ENCODE measurements around the gene OR6J1.
"Not testable (repeated sequence)": the region's sequence is repeated elsewhere in the genome, so short reads cannot be mapped to it uniquely, and the experiment has no call there.

The OR6J1 gene

GRCh38 chr14:22644305-22644635, at the start of gene OR6J1:
TSS of gene OR6J1 (minus strand) at chr14:22644352. CDS start at chr14:22634811, 9,541 bp downstream.
- no peak for DNase-seq

- DNase-seq = no peak
These were observed 48.0 kb upstream of the OR6J1 start for GRCh38 chr14:22692194-22692593.

DNA sequence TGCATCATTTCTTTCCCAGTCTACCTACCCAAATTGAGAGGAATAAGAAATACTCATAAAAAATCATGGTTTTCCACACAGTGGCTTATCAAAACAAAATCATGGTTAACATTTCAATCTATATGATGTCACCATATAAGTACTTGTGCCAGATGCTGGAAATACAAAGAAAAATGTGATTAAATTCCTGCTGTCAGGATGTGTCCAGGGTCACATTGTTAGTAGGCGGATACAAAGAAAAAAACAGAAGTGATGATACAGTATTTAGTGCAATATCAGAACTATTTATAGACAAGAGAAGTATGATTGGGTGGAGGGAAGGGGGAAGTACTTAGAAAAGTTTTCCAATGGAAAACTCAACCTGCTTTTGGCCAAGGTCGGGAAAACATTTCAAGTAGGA, 47.0 kb upstream of the OR6J1 start:
- DNase-seq = no peak

GRCh38 chr14:22689199-22689598, 45.0 kb upstream of the OR6J1 start:
- no peak for DNase-seq

DNA sequence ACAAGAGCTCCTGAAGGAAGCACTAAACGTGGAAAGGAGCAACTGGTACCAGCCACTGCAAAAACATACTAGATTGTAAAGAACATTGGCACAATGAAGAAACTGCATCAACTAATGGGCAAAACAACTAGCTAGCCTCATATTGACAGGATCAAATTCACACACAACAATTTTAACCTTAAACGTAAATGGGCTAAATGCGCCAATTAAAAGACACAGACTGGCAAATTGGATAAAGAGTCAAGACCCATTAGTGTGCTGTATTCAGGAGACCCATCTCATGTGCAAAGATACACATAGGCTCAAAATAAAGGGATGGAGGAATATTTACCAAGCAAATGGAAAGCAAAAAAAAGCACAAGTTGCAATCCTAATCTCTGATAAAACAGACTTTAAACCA, 43.8 kb upstream of the OR6J1 start:
- DNase-seq = not testable (repeated sequence)

GRCh38 chr14:22686176-22686611, 42.0 kb upstream of the OR6J1 start:
- not testable (repeated sequence) for DNase-seq

- no peak for DNase-seq
These were observed 41.3 kb upstream of the OR6J1 start for GRCh38 chr14:22685467-22685866.

DNA sequence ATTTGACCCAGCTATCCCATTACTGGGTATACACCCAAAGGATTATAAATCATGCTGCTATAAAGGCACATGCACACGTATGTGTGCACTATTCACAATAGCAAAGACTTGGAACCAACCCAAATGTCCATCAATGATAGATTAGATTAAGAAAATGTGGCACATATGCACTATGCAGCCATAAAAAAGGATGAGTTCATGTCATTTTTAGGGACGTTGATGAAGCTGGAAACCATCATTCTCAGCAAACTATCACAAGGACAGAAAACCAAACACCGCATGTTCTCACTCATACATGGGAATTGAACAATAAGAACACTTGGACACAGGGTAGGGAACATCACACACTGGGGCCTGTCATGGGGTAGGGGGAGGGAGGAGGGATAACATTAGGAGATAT, 39.3 kb upstream of the OR6J1 start:
- DNase-seq = not testable (repeated sequence)

- no peak for DNase-seq
These were observed 34.1 kb upstream of the OR6J1 start for GRCh38 chr14:22678221-22678620.

DNA sequence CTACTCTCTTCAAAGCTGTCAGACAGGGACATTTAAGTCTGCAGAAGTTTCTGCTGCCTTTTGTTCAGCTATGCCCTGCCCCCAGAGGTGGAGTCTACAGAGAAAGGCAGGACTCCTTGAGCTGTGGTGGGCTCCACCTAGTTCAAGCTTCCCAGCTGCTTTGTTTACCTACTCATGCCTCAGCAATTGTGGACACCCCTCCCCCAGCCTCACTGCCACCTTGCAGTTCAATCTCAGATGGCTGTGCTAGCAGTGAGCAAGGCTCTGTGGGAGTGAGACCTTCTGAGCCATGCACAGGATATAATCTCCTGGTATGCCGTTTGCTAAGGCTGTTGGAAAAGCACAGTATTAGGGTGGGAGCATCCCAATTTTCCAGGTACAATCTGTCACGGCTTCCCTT, 33.4 kb upstream of the OR6J1 start:
- DNase-seq = not testable (repeated sequence)

DNA sequence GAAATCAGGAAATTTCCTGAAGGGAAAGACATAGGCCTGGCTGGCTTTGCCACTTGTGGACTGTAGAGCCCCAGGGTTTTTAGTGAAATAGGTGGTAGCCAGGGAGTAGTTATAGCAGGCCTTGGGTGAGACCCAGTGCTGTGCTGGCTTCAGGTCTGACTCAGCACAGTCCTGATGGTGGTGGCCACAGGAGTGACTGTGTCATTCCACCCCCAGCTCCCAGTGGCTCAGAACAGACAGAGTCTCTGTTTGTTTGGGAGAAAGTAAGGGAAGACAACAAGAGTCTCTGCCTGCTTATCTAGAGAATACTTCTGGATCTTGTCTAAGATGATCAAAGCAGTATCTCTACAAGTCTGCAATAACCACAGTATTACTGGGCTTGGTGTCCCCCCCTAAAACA, 27.5 kb upstream of the OR6J1 start:
- DNase-seq = no peak

GRCh38 chr14:22668863-22669262, 24.7 kb upstream of the OR6J1 start:
- DNase-seq = no peak

DNA sequence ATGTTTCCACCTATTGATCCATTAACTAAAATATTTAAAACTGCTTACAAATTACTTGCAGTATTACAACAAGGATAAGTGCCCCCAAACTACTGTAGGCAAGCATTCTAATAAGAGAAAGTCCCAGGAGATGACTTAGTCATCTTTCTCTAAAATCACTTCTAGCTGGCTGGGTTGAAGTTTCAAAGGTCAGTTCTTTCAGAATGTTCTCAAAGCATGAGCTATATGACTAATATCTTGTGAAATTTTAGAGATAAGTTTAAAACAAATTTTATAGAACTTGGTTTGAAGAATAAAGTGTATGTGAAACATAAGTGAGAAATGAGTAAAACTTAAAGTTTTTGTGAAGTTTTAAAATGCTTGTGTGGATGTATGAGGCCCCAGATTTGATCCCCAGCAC, 24.3 kb upstream of the OR6J1 start:
- DNase-seq = no peak

GRCh38 chr14:22667881-22668280, 23.7 kb upstream of the OR6J1 start:
- DNase-seq = no peak

DNA sequence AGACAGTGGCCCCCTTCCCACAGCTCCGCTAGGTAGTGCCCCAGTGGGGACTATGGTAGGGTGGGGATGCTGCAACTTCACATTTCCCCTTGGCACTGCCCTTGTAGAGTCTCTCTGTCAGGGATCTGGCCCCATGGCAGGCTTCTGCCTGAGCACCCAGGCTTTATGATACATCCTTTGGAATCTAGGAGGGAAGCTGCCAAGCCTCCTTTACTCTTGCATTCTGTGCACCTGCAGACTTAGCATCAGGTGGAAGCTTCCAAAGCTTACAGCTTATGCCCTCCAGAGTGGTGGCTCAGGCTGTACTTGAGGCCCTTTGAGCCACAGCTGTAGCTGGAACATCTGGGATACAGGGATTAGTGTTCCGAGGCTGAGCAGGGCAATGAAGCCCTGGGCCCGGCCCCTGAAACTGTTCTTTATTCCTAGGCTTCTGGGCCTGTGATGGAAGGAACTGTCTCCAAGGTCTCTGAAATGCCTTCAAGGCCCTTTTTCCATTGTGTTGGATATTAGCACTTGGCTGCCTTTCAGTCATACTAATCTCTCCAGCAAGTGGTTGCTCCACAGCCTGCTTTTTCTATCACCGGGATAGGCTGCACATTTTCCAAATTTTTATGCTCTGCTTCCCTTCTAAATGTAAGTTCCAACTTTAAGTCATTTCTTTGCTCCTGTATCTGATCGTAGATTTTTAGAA, 22.2 kb upstream of the OR6J1 start:
- no peak for DNase-seq

- DNase-seq = no peak
These were observed 20.1 kb upstream of the OR6J1 start for GRCh38 chr14:22664261-22664660.

DNA sequence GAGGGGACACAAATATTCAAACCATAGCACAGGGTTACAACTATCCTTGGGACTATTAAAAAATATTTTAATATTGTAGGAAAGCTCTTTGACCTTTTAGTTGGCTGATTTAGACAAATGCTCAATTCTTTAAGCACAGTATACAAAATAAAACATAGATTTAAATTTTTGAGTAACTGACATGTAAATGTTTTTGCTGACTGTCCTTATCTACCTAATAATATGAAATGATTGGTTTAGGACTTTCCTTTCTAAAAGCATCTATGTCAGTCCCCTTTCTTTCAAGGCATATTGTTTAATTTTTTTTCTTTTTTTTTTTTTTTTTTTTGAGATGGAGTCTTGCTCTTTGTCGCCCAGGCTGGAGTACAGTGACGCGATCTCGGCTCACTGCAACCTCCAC, 16.5 kb upstream of the OR6J1 start:
- DNase-seq = no peak

DNA sequence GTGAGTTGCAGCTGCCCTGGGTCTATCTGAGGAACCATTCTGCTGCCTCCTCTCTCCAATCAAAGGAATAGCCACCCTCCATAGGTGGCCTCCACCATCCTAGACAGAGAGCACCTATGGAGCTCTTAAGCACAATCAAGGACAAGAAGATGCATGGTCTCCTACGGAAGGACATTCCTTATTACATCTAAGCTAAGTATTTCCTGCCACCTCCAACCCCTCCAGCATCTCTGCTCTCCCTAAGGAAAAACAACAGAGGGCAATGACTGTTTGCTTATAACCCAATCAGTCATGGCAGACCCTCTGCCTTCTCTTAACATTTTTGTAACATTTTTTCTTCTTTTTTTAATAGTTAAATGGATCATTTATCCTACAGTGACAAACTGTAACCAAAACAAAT, 14.8 kb upstream of the OR6J1 start:
- no peak for DNase-seq

DNA sequence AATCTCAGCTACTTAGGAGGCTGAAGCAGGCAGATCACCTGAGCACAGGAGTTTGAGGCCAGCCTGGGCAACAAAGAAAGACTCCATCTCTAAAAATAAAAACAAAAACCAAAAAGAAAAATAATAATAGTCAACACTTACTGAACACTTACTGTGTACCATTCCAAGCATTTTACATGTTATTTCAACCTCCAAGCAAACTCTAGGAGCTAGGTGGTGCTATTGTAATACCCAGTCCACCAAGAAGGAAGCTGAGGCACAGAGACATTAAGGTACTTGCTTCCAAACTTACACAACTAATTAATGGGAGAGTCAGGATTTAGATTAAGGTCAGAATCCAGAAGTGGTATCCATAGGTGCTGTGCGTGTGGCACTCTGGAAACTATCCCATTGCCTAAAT, 13.7 kb upstream of the OR6J1 start:
- DNase-seq = no peak

GRCh38 chr14:22656945-22657731, 13.0 kb upstream of the OR6J1 start:
- no peak for DNase-seq

GRCh38 chr14:22656226-22656625, 12.1 kb upstream of the OR6J1 start:
- no peak for DNase-seq

DNA sequence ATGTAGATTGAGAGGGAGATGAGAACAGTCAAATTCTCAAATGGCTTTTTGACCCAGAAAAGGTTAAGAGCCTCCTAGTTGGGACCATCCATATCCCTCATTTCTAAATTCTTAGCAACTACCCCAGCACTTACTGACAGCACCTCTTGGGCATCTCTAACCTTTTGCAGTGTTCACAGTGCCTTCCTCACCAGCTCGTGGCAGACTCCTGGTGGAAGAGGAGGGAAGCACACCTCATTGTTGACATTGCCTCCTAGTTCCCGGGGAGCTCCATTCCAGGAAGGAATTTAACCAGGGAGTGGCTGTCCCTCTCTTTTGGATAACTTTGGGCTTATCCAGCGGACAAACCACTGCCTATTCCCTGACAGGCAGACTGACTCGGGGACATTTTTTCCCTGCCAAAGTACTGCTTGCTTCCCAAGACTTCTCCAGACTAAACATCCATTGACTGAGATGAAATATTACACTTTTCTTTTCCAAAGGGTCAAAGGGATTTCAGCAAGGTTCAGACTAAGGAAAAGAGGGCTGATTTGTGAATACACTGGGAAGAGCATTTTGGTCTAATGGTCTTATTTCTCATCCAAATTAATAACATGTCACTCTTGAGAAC, 9.0 kb upstream of the OR6J1 start:
- peak in 1 of 2 donors; percentile 25 for DNase-seq

GRCh38 chr14:22651586-22651985, 7.4 kb upstream of the OR6J1 start:
- no peak for DNase-seq

DNA sequence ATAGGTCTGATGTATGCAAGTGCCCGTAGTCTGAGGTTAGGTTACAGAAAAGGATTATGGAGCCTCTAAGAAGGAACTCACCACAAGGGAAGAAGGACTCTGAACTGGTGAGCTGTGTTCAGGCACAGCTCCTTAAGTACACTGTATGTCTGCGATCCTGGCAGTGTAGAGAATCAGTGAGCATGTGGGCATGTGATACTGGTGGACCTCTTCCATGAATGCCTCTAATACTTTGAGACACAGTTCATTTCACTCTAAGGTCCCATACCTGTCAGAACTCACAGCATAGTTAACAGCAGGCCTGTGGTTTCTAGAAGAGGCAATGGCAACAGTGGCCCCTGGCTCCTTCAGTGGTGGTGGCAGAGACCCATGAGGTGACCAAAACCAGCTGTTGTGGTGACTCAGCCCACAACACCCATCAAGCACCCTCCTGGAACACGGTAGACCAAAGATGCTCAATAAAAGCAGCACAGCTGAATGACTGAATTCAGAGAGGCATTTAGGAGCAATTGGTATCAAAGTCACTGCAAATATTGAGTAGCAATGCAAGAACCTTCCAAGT, 6.9 kb upstream of the OR6J1 start:
- DNase-seq = no peak

Measured in bone marrow (tissue), 2 donors.